ENCODE data around the gene DDX11. TPM values are rescaled to one million over a fixed set of nuclear protein-coding genes. Genes with fewer than 3 reads are reported as not detected.
A peak's percentile ranks its signal among the peaks of the same experiment; 100 is the strongest.
"Not testable (repeated sequence)": the region's sequence is repeated elsewhere in the genome, so short reads cannot be mapped to it uniquely, and the experiment has no call there.

Gene DDX11
- total and polyA plus RNA-seq, 2 experiments from 2014 or later, result 66.0 to 103 TPM

- not testable (repeated sequence) for ATAC-seq; H3K4me1 Mint-ChIP-seq; H3K27me3 Mint-ChIP-seq (ENCODE audit: insufficient read depth, low read depth, poor library complexity)
These were observed 27.0 kb downstream of the DDX11 start for GRCh38 chr12:31100503-31101208.

GRCh38 chr12:31102125-31102524 lies 28.5 kb downstream of the DDX11 start:
- not testable (repeated sequence) for H3K9me2 ChIP-seq (ENCODE audit: insufficient read depth); ATAC-seq; H3K4me3 ChIP-seq; DNase-seq (ENCODE audit: low spot score); H3K9me3 Mint-ChIP-seq; H4K20me1 ChIP-seq (replicated peaks; ENCODE audit: insufficient read depth); H3K27me3 Mint-ChIP-seq (ENCODE audit: insufficient read depth, low read depth, poor library complexity); H3K4me2 ChIP-seq; H3K4me1 Mint-ChIP-seq; H3K27ac ChIP-seq (ENCODE audit: low read depth); H3K36me3 ChIP-seq (ENCODE audit: insufficient read depth); H3K4me3 Mint-ChIP-seq; H2AFZ ChIP-seq; H3K4me1 ChIP-seq (ENCODE audit: insufficient read depth); H3K79me2 ChIP-seq (replicated peaks; ENCODE audit: insufficient read depth); H3K27ac Mint-ChIP-seq; H3K27me3 ChIP-seq (ENCODE audit: insufficient read depth); H3F3A ChIP-seq (replicated peaks; ENCODE audit: low read depth)
- H3K36me3 Mint-ChIP-seq (ENCODE audit: low read depth), result peaks cover 39% of the 10 kb centered on the region; the same call in 2 of the 3 replicates

More at GRCh38 chr12:31100503-31101208, 27.0 kb downstream of the DDX11 start:
- H3K9me2 ChIP-seq (ENCODE audit: insufficient read depth); H3K4me1 ChIP-seq (ENCODE audit: insufficient read depth); DNase-seq (ENCODE audit: low spot score); H3K4me3 ChIP-seq; H3K9me3 Mint-ChIP-seq; H3K36me3 ChIP-seq (ENCODE audit: insufficient read depth); H3K27me3 ChIP-seq (ENCODE audit: insufficient read depth); H3K27ac ChIP-seq (ENCODE audit: low read depth); H3K4me3 Mint-ChIP-seq; H3F3A ChIP-seq (replicated peaks; ENCODE audit: low read depth); H3K79me2 ChIP-seq (replicated peaks; ENCODE audit: insufficient read depth); H4K20me1 ChIP-seq (replicated peaks; ENCODE audit: insufficient read depth); H3K4me2 ChIP-seq; H2AFZ ChIP-seq: not testable (repeated sequence)
- Mint-ChIP-seq H3K27ac (peak overlapping the region; percentile 62; the same call in 1 of the 2 replicates), H3K36me3 (ENCODE audit: low read depth) (peaks cover 52% of the 10 kb centered on the region)

GRCh38 chr12:31102596-31102995 lies 28.9 kb downstream of the DDX11 start:
- H3K27ac ChIP-seq (ENCODE audit: low read depth); ATAC-seq; H3K27me3 Mint-ChIP-seq (ENCODE audit: insufficient read depth, low read depth, poor library complexity); H3K27me3 ChIP-seq (ENCODE audit: insufficient read depth); H2AFZ ChIP-seq; H3K4me1 Mint-ChIP-seq; H3F3A ChIP-seq (replicated peaks; ENCODE audit: low read depth); H3K4me3 Mint-ChIP-seq; DNase-seq (ENCODE audit: low spot score); H3K4me1 ChIP-seq (ENCODE audit: insufficient read depth); H3K9me2 ChIP-seq (ENCODE audit: insufficient read depth); H3K27ac Mint-ChIP-seq; H3K9me3 Mint-ChIP-seq; H3K4me3 ChIP-seq; H4K20me1 ChIP-seq (replicated peaks; ENCODE audit: insufficient read depth); H3K4me2 ChIP-seq; H3K79me2 ChIP-seq (replicated peaks; ENCODE audit: insufficient read depth); H3K36me3 ChIP-seq (ENCODE audit: insufficient read depth): not testable (repeated sequence)
- H3K36me3 Mint-ChIP-seq (ENCODE audit: low read depth), result peaks cover 38% of the 10 kb centered on the region; the same call in 2 of the 3 replicates

- H3K27me3 ChIP-seq (ENCODE audit: insufficient read depth); H3K79me2 ChIP-seq (replicated peaks; ENCODE audit: insufficient read depth); H3K36me3 ChIP-seq (ENCODE audit: insufficient read depth); ATAC-seq; H3F3A ChIP-seq (replicated peaks; ENCODE audit: low read depth); H3K9me2 ChIP-seq (ENCODE audit: insufficient read depth); H3K9me3 Mint-ChIP-seq; H3K4me3 Mint-ChIP-seq; H3K27ac ChIP-seq (ENCODE audit: low read depth); H2AFZ ChIP-seq; H3K4me3 ChIP-seq; H3K4me1 ChIP-seq (ENCODE audit: insufficient read depth); H3K4me2 ChIP-seq; H4K20me1 ChIP-seq (replicated peaks; ENCODE audit: insufficient read depth); H3K4me1 Mint-ChIP-seq; H3K27me3 Mint-ChIP-seq (ENCODE audit: insufficient read depth, low read depth, poor library complexity); DNase-seq (ENCODE audit: low spot score); H3K27ac Mint-ChIP-seq: not testable (repeated sequence)
- H3K36me3 Mint-ChIP-seq (ENCODE audit: low read depth), result peaks cover 38% of the 10 kb centered on the region; the same call in 2 of the 3 replicates
These were observed 29.9 kb downstream of the DDX11 start for GRCh38 chr12:31103561-31103975.

GRCh38 chr12:31104220-31104619 lies 30.6 kb downstream of the DDX11 start:
- not testable (repeated sequence) for H3K9me2 ChIP-seq (ENCODE audit: insufficient read depth); H3K36me3 ChIP-seq (ENCODE audit: insufficient read depth); ATAC-seq; H3K9me3 Mint-ChIP-seq; H3K79me2 ChIP-seq (replicated peaks; ENCODE audit: insufficient read depth); H2AFZ ChIP-seq; H3K4me3 ChIP-seq; DNase-seq (ENCODE audit: low spot score); H4K20me1 ChIP-seq (replicated peaks; ENCODE audit: insufficient read depth); H3K27me3 ChIP-seq (ENCODE audit: insufficient read depth); H3K27me3 Mint-ChIP-seq (ENCODE audit: insufficient read depth, low read depth, poor library complexity); H3K4me1 Mint-ChIP-seq; H3K4me2 ChIP-seq; H3K4me3 Mint-ChIP-seq; H3K27ac ChIP-seq (ENCODE audit: low read depth); H3F3A ChIP-seq (replicated peaks; ENCODE audit: low read depth); H3K27ac Mint-ChIP-seq; H3K4me1 ChIP-seq (ENCODE audit: insufficient read depth)
- peaks cover 34% of the 10 kb centered on the region; the same call in 2 of the 3 replicates for H3K36me3 Mint-ChIP-seq (ENCODE audit: low read depth)

- H3K4me2 ChIP-seq; DNase-seq (ENCODE audit: low spot score); H3K27me3 ChIP-seq (ENCODE audit: insufficient read depth); ATAC-seq; H3K9me3 Mint-ChIP-seq; H3K27ac ChIP-seq (ENCODE audit: low read depth); H3K79me2 ChIP-seq (replicated peaks; ENCODE audit: insufficient read depth); H3K4me3 Mint-ChIP-seq; H3K4me1 ChIP-seq (ENCODE audit: insufficient read depth); H2AFZ ChIP-seq; H3K27ac Mint-ChIP-seq; H3K4me1 Mint-ChIP-seq; H3F3A ChIP-seq (replicated peaks; ENCODE audit: low read depth); H3K4me3 ChIP-seq; H4K20me1 ChIP-seq (replicated peaks; ENCODE audit: insufficient read depth); H3K9me2 ChIP-seq (ENCODE audit: insufficient read depth); H3K36me3 ChIP-seq (ENCODE audit: insufficient read depth); H3K27me3 Mint-ChIP-seq (ENCODE audit: insufficient read depth, low read depth, poor library complexity): not testable (repeated sequence)
- peaks cover 32% of the 10 kb centered on the region; the same call in 2 of the 3 replicates for H3K36me3 Mint-ChIP-seq (ENCODE audit: low read depth)
These were observed 31.1 kb downstream of the DDX11 start for GRCh38 chr12:31104773-31105172.

Measured in GM23338 (cell line).